Right renal cortex interstitium (tissue), 3 donors: ENCODE measurements around the gene IL27RA. TPM values are rescaled to one million over a fixed set of nuclear protein-coding genes. Genes with fewer than 3 reads are reported as not detected.

Experiments
- polyA plus RNA-seq, 3 donors: library from polyadenylated mRNA; unstranded; fragments of 120-200 nt; gene quantifications; one replicate each; pipeline ENCODE4 v1.2.1, GENCODE V29; 2013; ENCODE audit not compliant: insufficient read length in 3 of 3

IL27RA gene
- polyA plus RNA-seq, 3 donors, result 6.9 to 7.8 (median 7.3) TPM

Other genes starting within 250 kb of the IL27RA start
- gene ZSWIM4, start 236.3 kb upstream of the IL27RA start, polyA plus RNA-seq, result 1 to 10 TPM; 5.3 to 6.8 (median 6.1) TPM
- gene NANOS3, start 154.6 kb upstream of the IL27RA start, polyA plus RNA-seq, result 1 to 10 TPM in 1 of 3 donors, under 1 TPM in 2; 0.76 to 1.1 (median 0.89) TPM
- 1 to 10 TPM; 4.6 to 4.8 (median 4.7) TPM for gene BRME1, start 125.6 kb upstream of the IL27RA start, polyA plus RNA-seq
- gene CC2D1A, start 125.6 kb upstream of the IL27RA start, polyA plus RNA-seq, result 10 to 100 TPM; 20.1 to 23.3 (median 20.7) TPM
- under 1 TPM; 0.71 to 0.95 (median 0.85) TPM for gene PODNL1, start 93.3 kb upstream of the IL27RA start, polyA plus RNA-seq
- gene DCAF15, start 79.3 kb upstream of the IL27RA start, polyA plus RNA-seq, result 10 to 100 TPM; 28.5 to 29.4 (median 28.6) TPM
- gene RFX1, start 25.4 kb upstream of the IL27RA start, polyA plus RNA-seq, result 1 to 10 TPM; 7.4 to 9.3 (median 7.8) TPM
- gene RLN3, start 3.6 kb upstream of the IL27RA start, polyA plus RNA-seq, result not detected
- 10 to 100 TPM; 22.4 to 25.8 (median 23.1) TPM for gene PALM3, start 30.3 kb downstream of the IL27RA start, polyA plus RNA-seq
- 1 to 10 TPM; 4.7 to 7.0 (median 5.0) TPM for gene MISP3, start 41.0 kb downstream of the IL27RA start, polyA plus RNA-seq
- under 1 TPM in 1 of 3 donors, not detected in 2; 0.08 TPM for gene C19orf67, start 54.0 kb downstream of the IL27RA start, polyA plus RNA-seq
- 10 to 100 TPM; 30.6 to 35.4 (median 31.6) TPM for gene SAMD1, start 59.0 kb downstream of the IL27RA start, polyA plus RNA-seq
- 10 to 100 TPM; 82.2 to 94.4 (median 86.0) TPM for gene PRKACA, start 86.0 kb downstream of the IL27RA start, polyA plus RNA-seq
- 10 to 100 TPM; 15.7 to 19.0 (median 16.3) TPM for gene ASF1B, start 104.8 kb downstream of the IL27RA start, polyA plus RNA-seq
- gene ADGRL1, start 174.4 kb downstream of the IL27RA start, polyA plus RNA-seq, result 10 to 100 TPM; 30.9 to 37.7 (median 32.3) TPM